HG02973 (cell line): ENCODE results near the gene CFAP53.
"Not testable (repeated sequence)": the region's sequence is repeated elsewhere in the genome, so short reads cannot be mapped to it uniquely, and the experiment has no call there.

ENCODE experiments used
- ATAC-seq: cut with Tn5 transposase; IDR thresholded peaks from one replicate; pipeline ENCODE4 v1.9.1; 2021; ENCODE audit warnings: moderate library complexity; ENCODE audit not compliant: unreplicated experiment

Gene CFAP53, protein sequence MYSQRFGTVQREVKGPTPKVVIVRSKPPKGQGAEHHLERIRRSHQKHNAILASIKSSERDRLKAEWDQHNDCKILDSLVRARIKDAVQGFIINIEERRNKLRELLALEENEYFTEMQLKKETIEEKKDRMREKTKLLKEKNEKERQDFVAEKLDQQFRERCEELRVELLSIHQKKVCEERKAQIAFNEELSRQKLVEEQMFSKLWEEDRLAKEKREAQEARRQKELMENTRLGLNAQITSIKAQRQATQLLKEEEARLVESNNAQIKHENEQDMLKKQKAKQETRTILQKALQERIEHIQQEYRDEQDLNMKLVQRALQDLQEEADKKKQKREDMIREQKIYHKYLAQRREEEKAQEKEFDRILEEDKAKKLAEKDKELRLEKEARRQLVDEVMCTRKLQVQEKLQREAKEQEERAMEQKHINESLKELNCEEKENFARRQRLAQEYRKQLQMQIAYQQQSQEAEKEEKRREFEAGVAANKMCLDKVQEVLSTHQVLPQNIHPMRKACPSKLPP

GRCh38 chr18:50266248-50266704 is at the start of gene CFAP53:
TSS of gene CFAP53 (minus strand) at chr18:50266495. CDS start at chr18:50266404, 91 bp downstream.
- peak; percentile 80 for ATAC-seq

GRCh38 chr18:50315100-50315871 is 49.0 kb upstream of the CFAP53 start:
- peak; percentile 78 for ATAC-seq

- ATAC-seq: no peak
These were observed 47.7 kb upstream of the CFAP53 start for GRCh38 chr18:50313873-50314460.

GRCh38 chr18:50313031-50313607 is 46.8 kb upstream of the CFAP53 start:
- ATAC-seq: peak; percentile 37

- peak; percentile 55 for ATAC-seq
These were observed 46.2 kb upstream of the CFAP53 start for GRCh38 chr18:50312296-50313030.

GRCh38 chr18:50311650-50312049 is 45.4 kb upstream of the CFAP53 start:
- no peak for ATAC-seq

DNA sequence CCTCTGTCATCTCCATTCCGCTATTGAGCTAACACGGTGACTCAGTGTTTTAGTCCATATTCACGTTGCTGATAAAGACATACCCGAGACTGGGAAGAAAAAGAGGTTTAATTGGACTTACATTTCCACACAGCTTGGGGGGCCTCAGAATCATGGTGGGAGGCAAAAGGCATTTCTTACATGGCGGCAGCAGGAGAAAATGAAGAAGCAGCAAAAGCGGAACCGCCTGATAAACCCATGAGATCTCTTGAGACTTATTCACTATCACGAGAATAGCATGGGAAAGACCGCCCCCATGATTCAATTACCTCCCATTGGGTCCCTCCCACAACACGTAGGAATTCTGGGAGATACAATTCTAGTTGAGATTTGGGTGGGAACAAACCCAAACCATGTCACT is 43.8 kb upstream of the CFAP53 start:
- ATAC-seq: no peak

GRCh38 chr18:50308851-50309250 is 42.6 kb upstream of the CFAP53 start:
- not testable (repeated sequence) for ATAC-seq

GRCh38 chr18:50307738-50308470 is 41.6 kb upstream of the CFAP53 start:
- peak; percentile 90 for ATAC-seq

GRCh38 chr18:50307400-50307737 is 41.1 kb upstream of the CFAP53 start:
- ATAC-seq: no peak

GRCh38 chr18:50306944-50307343 is 40.6 kb upstream of the CFAP53 start:
- ATAC-seq: no peak

DNA sequence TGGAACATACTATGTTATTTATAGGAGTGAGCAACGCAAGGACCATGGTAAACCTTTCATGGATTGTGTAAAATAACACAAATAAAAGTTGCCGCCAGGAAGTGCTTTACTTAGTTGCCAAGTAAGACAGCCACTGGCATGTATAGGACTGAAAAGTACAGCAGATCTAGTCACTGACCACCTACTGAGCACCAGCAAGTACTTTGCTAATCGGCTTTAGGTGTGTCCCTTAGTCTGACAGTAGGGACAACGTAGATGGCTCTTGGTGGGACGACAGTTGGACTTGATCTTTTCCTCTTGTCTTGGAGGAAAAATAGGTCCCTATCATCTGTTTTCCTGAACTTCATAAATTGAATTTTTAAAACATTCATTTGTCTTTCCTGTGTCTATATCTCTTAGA is 34.8 kb upstream of the CFAP53 start:
- no peak for ATAC-seq

GRCh38 chr18:50299626-50300388 is 33.5 kb upstream of the CFAP53 start:
- ATAC-seq: no peak

GRCh38 chr18:50298443-50299284 is 32.4 kb upstream of the CFAP53 start:
- no peak for ATAC-seq

- peak; percentile 99 for ATAC-seq
These were observed 31.5 kb upstream of the CFAP53 start for GRCh38 chr18:50297621-50298442.

- ATAC-seq: no peak
These were observed 26.7 kb upstream of the CFAP53 start for GRCh38 chr18:50293039-50293438.

GRCh38 chr18:50289108-50289443 is 22.8 kb upstream of the CFAP53 start:
- no peak for ATAC-seq
